Aorta (tissue), 5 donors: ENCODE measurements around the gene CER1. TPM values are rescaled to one million over a fixed set of nuclear protein-coding genes. Genes with fewer than 3 reads are reported as not detected.

Experiments
- ATAC-seq: fragments of 200-7000 bp; cut with Tn5 transposase; one replicate; pipeline ENCODE4 v1.9.1; 2022; ENCODE audit warnings: moderate library complexity; ENCODE audit not compliant: low FRiP score
- DNase-seq, 2 donors: peaks; one replicate each; pipeline ENCODE4 v3.0.0-alpha.2; 2020
- H3K27ac ChIP-seq, 2 donors: one replicate each; pipeline ENCODE4 v1.5.1; 2013; ENCODE audit warnings: low read length in 2 of 2, mild to moderate bottlenecking in 2 of 2, moderate library complexity in 2 of 2, control low read depth in 1 of 2, inconsistent platforms in 1 of 2, low read depth in 1 of 2
- H3K27me3 ChIP-seq, 2 donors: one replicate each; pipeline ENCODE4 v1.6.1; 2013; ENCODE audit warnings: control low read depth in 1 of 2, low read length in 1 of 2, mild to moderate bottlenecking in 1 of 2, moderate library complexity in 1 of 2; ENCODE audit not compliant: insufficient read depth in 2 of 2, control insufficient read depth in 1 of 2
- H3K36me3 ChIP-seq, 2 donors: one replicate each; pipeline ENCODE4 v1.6.1; 2013; ENCODE audit warnings: control low read depth in 1 of 2, low read length in 1 of 2, mild to moderate bottlenecking in 1 of 2; ENCODE audit not compliant: insufficient read depth in 2 of 2, control insufficient read depth in 1 of 2
- H3K4me1 ChIP-seq, 2 donors: one replicate each; pipeline ENCODE4 v1.6.1; 2013; ENCODE audit warnings: low read length in 2 of 2, control low read depth in 1 of 2, mild to moderate bottlenecking in 1 of 2, moderate library complexity in 1 of 2; ENCODE audit not compliant: insufficient read depth in 2 of 2, control insufficient read depth in 1 of 2
- H3K4me3 ChIP-seq, 2 donors: one replicate each; pipeline ENCODE4 v1.5.1; 2013; ENCODE audit warnings: low read length in 2 of 2, control low read depth in 1 of 2, mild to moderate bottlenecking in 1 of 2
- H3K9me3 ChIP-seq: one replicate; pipeline ENCODE4 v1.6.1; 2013; ENCODE audit warnings: mild to moderate bottlenecking, low read length; ENCODE audit not compliant: control insufficient read depth
- WGBS, 2 donors: extraction: QIAGEN DNeasy Blood & Tissue Kit; methylation state at CpG; one replicate each; pipeline ENCODE4 v1.1.7; 2013; 5-methylcytosine and 5-hydroxymethylcytosine counted together
- intact Hi-C, 2 donors: fragments of 100-400 bp; cut with DNase I; formaldehyde crosslinking; loops; one replicate each; pipeline versions ENCODE4 v1.14.2 to v1.15.0; 2022
- long read RNA-seq, 2 donors: library from polyadenylated mRNA; unstranded; transcript quantifications; one replicate each; pipeline ENCODE4 v2.0.0, GENCODE V29; 2020 to 2021
- polyA plus RNA-seq, 2 donors: library from polyadenylated mRNA; stranded (reverse); fragments of 200-250 nt; gene quantifications; one replicate each; pipeline ENCODE4 v1.2.3, GENCODE V29; 2013
- total RNA-seq, 2 donors: library from RNA; stranded (reverse); fragmentation: NEBNext Ultra II Directional; extraction: Animal tissue kit (Norgen Biotek cat#: 25700); gene quantifications; one replicate each; pipeline ENCODE4 v1.2.1, GENCODE V29; 2021
- donor health status: healthy with polysubstance abuse.
- donor health status: Bipolar disorder and iron deficiency.
- donor health status: DM: no; HTN: no; CAD: no.
- donor health status: DM: no; HTN: no; CAD: no.
- donor health status: DM: yes; HTN: yes; CAD: no.

The CER1 gene, protein sequence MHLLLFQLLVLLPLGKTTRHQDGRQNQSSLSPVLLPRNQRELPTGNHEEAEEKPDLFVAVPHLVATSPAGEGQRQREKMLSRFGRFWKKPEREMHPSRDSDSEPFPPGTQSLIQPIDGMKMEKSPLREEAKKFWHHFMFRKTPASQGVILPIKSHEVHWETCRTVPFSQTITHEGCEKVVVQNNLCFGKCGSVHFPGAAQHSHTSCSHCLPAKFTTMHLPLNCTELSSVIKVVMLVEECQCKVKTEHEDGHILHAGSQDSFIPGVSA
- total RNA-seq (under 1 TPM in 1 of 2 donors, not detected in 1; 0.29 TPM), polyA plus RNA-seq (not detected)
- long read RNA-seq, donor 1: 0 reads
- long read RNA-seq, donor 2: 0 reads

DNA sequence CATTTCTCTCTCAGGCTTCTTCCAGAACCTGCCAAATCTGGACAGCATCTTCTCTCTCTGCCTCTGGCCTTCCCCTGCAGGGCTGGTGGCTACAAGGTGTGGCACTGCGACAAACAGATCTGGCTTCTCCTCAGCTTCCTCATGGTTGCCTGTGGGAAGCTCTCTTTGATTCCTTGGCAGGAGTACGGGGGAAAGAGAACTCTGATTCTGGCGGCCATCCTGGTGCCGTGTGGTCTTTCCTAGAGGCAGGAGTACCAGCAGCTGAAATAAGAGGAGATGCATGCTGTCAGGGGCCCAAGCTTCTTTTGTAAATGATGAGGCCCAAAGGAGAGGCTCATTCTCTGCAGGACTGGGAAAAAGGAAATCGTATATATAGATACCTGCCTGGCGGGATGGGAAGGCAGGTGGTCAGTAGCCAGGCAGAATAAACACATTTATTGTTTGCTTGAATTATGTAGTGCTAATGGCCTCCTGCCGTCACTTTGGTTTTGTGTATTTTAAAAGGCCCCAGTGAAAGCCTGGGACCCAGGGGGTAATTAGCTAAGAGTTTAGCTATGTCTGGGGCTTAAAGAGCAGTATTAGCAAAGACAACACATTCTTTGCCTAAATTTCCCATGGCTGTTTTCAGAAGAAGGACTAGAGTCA is at the start of gene CER1:
Gene CER1 (minus strand): TSS at position 343 of the 645 bp plus-strand sequence. CDS start 61 bp downstream, at position 282.
- 35 to 36% methylated on average over 7 of the region's 7 CpGs for WGBS, 2 donors
- H3K4me1 ChIP-seq: no peaks in the 10 kb centered on the region
- H3K4me3 ChIP-seq: no peak within 1 kb of the TSS
- no peak for DNase-seq
- H3K27ac ChIP-seq: no peak within 1 kb of the TSS
- peaks cover 4% of the 10 kb centered on the region for H3K9me3 ChIP-seq
- no peaks in the 10 kb centered on the region for H3K36me3 ChIP-seq
- no peak for ATAC-seq
- intact Hi-C loops: no loop called here
- H3K27me3 ChIP-seq: no peaks in the 10 kb centered on the region

DNA sequence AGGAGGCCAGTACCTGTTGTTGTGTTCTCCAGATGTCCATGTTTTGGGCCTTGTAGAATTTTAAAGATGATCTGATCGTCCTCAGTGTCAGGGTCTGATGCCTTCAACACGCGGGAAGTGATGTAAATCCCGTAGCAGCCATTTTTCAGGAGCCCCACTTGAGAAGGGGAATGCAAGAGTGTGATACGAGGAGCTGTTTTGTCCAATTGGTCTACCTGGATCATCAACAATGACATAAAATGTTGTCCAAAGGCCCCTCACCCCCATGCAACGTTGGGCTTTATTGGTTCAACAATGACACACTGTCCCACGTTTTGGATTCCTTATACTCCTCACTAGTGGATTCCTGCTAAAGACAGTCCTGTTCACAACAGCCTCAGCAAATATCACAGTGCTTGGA is 48.1 kb upstream of the CER1 start:
- ATAC-seq (no peak), DNase-seq (no peak)
- Histone ChIP-seq H3K4me1 (no peaks in the 10 kb centered on the region), H3K27me3 (no peaks in the 10 kb centered on the region), H3K36me3 (peaks cover 0 to 2% of the 10 kb centered on the region in 2 donors), H3K9me3 (no peaks in the 10 kb centered on the region), H3K27ac (no peak overlapping the region), H3K4me3 (no peak overlapping the region)
- WGBS, 2 donors: 81 to 82% methylated on average over 7 of the region's 7 CpGs
- intact Hi-C loops: loop anchor here in 1 of 2 donors (5.0 kb wide), 1 partner anchor 158 kb away; no protein-coding TSS in a partner anchor

DNA sequence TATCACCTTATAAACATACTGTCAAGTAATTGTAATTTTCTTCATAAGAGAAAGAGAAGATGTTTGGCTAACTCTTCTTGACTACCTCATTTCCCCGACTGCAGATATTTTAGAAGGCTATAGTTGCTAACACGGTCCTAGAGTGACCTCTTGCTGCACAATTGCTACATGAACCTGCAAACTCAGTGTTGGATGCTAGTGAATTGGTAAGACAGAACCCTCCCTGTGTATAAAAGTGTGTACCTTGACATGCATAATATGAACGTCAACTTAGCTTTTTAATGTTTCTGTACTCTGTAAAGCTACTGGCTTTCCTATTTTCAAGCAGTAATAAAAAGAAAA is 46.7 kb upstream of the CER1 start:
- Histone ChIP-seq H3K27ac (no peak overlapping the region), H3K27me3 (no peaks in the 10 kb centered on the region), H3K4me1 (no peaks in the 10 kb centered on the region), H3K9me3 (no peaks in the 10 kb centered on the region), H3K36me3 (peaks cover 0 to 2% of the 10 kb centered on the region in 2 donors), H3K4me3 (no peak overlapping the region)
- ATAC-seq: no peak
- intact Hi-C loops: loop anchor here in 1 of 2 donors (10.0 kb wide), 1 partner anchor 154 kb away; no protein-coding TSS in a partner anchor
- 37 to 42% methylated on average over 3 of the region's 3 CpGs for WGBS, 2 donors
- no peak for DNase-seq

DNA sequence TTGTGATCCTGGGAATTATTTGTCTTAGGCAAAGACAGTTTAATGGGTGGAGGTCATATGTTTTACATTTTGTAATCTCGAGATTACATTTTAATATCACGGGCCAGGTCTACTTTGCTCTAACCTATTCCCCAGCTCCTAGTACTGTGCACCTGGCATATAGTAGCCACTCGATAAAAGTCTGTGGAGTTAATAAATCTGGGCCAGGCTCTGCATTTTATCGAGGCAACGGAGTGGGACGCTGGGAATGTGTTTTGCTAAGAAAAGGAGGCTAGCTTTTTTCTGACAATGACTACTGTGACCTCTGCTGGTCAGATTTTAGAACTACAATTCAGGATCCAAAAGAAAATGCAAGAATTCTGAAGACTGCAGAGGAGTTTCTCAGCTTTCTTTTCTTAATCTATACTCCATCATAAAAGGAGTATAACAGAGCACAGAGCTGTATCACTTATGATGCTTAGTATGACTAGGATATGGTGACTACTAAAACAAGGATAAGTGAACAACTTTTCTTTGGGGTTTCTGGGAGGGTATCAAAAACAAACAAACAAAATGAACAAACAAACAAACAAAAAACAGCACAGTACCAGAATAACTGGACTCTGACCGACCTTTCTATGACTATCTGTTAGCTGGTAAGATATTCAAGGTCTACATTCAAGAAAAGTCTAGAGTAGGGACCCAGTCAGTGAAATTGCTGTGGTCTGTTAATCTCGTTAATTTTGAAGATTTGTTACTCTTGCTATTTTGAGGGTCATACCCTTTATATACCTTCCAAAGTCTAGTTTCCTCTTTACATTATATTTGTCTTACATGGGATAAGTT is 46.1 kb upstream of the CER1 start:
- Histone ChIP-seq H3K9me3 (no peaks in the 10 kb centered on the region), H3K36me3 (peaks cover 0 to 2% of the 10 kb centered on the region in 2 donors), H3K27ac (no peak overlapping the region), H3K4me1 (no peaks in the 10 kb centered on the region), H3K27me3 (no peaks in the 10 kb centered on the region), H3K4me3 (no peak overlapping the region)
- DNase-seq (no peak), ATAC-seq (peak; percentile 60)
- intact Hi-C loops: loop anchor here in 1 of 2 donors (10.0 kb wide), 1 partner anchor 154 kb away; no protein-coding TSS in a partner anchor
- WGBS, 2 donors: 28 to 30% methylated on average over 8 of the region's 8 CpGs

DNA sequence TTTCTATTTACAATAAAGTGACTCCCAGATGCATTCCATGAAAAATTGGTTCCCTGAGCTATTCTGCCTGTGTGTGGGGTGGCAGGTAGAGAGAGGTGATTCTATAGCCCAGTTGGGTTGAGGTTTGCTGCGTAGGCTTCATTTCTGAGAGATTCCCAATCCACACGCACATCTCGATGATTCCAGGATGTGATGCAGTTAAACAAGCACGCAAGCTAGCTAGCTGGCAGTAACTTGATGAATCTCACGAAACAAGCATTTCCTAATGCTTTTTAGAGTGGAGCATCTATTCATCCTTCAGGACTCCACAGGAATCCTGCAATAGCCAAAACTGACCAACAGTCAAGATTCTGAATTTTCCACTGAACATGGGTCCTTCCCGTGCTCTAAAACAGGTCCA is 43.8 kb upstream of the CER1 start:
- ATAC-seq (no peak), DNase-seq (no peak)
- Histone ChIP-seq H3K36me3 (peaks cover 0 to 2% of the 10 kb centered on the region in 2 donors), H3K4me1 (no peaks in the 10 kb centered on the region), H3K9me3 (no peaks in the 10 kb centered on the region), H3K27ac (no peak overlapping the region), H3K27me3 (no peaks in the 10 kb centered on the region), H3K4me3 (no peak overlapping the region)
- WGBS, 2 donors: 87 to 91% methylated on average over 6 of the region's 6 CpGs
- intact Hi-C loops: loop anchor here in 1 of 2 donors (10.0 kb wide), 1 partner anchor 151 kb away; no protein-coding TSS in a partner anchor

DNA sequence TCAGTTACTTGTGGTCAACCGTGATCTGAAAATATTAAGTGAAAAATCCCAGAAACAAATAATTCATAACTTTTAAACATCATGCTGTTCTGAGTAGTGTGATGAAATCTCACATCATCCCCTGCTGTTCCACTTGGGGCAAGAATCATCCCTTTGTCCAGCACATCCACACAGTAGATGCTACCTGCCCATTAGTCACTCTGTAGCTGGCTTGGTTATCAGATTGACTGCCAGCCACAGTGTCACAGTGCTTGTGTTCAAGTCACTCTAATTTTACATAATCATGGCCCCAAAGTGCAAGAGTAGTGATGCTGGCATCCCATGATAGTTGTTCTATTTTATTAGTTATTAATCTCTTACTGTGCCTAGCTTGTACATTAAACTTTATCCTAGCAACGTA is 39.1 kb upstream of the CER1 start:
- DNase-seq (no peak), ATAC-seq (no peak)
- no peaks in the 10 kb centered on the region for H3K9me3 ChIP-seq
- no peak overlapping the region for H3K4me3 ChIP-seq
- 90 to 91% methylated on average over 2 of the region's 2 CpGs for WGBS, 2 donors
- intact Hi-C loops: loop anchor here in 1 of 2 donors (10.0 kb wide), 1 partner anchor 147 kb away; no protein-coding TSS in a partner anchor
- H3K27ac ChIP-seq: no peak overlapping the region
- H3K4me1 ChIP-seq: no peaks in the 10 kb centered on the region
- H3K27me3 ChIP-seq: no peaks in the 10 kb centered on the region
- peaks cover 0 to 2% of the 10 kb centered on the region in 2 donors for H3K36me3 ChIP-seq

DNA sequence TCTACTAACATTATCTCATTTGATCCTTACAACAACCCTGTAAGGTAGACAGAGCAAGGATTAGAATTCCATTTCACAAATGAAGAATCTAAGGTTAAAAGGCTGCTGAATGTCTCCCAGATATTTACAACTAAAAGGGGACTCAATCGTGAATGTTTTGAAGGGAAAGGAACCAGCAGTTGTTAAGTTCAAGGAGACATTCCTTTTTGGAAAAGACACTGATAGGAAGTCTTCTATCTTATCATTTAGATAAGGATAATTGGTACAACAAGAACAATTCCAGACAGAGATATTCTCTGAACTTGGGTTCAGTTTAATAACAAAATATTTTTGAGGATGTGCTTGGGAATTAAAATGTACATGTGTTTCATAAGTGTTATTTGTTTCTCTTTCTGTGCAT is 37.5 kb upstream of the CER1 start:
- peaks cover 0 to 2% of the 10 kb centered on the region in 2 donors for H3K36me3 ChIP-seq
- DNase-seq (no peak), ATAC-seq (no peak)
- H3K27ac ChIP-seq: no peak overlapping the region
- no peaks in the 10 kb centered on the region for H3K9me3 ChIP-seq
- intact Hi-C loops: loop anchor here in 1 of 2 donors (10.0 kb wide), 1 partner anchor 145 kb away; no protein-coding TSS in a partner anchor
- no peak overlapping the region for H3K4me3 ChIP-seq
- no peaks in the 10 kb centered on the region for H3K27me3 ChIP-seq
- whole genome bisulfite sequencing, 2 donors: 0% methylated on average over 1 of the region's 1 CpG
- no peaks in the 10 kb centered on the region for H3K4me1 ChIP-seq

DNA sequence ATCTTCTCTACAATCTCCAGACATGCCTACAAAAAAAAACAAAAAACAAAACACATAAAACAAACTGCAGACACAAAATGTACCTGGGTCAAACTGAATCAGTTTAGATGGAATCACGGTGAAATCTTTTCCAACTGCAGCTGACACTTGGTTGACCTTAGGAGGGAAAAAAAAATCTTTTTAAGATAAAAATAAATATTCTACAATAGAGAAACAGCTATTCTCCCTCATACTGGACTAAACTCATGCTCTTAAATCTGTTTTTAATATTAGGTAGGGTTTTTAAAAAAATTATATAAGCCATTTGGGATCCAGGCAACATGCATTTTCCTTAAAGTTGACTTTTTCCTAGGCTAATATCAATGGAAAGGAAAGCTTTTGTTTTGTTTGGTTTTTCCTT is 33.8 kb upstream of the CER1 start:
- Histone ChIP-seq H3K4me1 (no peaks in the 10 kb centered on the region), H3K9me3 (no peaks in the 10 kb centered on the region), H3K27me3 (no peaks in the 10 kb centered on the region), H3K27ac (no peak overlapping the region), H3K4me3 (no peak overlapping the region), H3K36me3 (peaks cover 0 to 2% of the 10 kb centered on the region in 2 donors)
- DNase-seq (no peak), ATAC-seq (no peak)
- 64 to 67% methylated on average over 1 of the region's 1 CpG for WGBS, 2 donors
- intact Hi-C loops: no loop called here
